OCI-LY1 (cell line): ENCODE measurements around the gene SMPD3.

Experiments
- H2AFZ ChIP-seq: fragments of 200-600 bp; sonication (generic), shearing (Covaris generic); 2 replicates; pipeline ENCODE4 v1.6.0; 2014; ENCODE audit warnings: antibody characterized with exemption, mild to moderate bottlenecking, low read length
- H3F3A ChIP-seq: fragments of 200-600 bp; sonication (generic), shearing (Covaris generic); 2 replicates; pipeline ENCODE4 v1.6.0; 2014; ENCODE audit warnings: mild to moderate bottlenecking, antibody characterized with exemption, low read length, moderate library complexity; ENCODE audit not compliant: insufficient read depth
- H3K27ac ChIP-seq: fragments of 200-600 bp; sonication (generic); 2 replicates; pipeline ENCODE4 v1.5.1; 2014; ENCODE audit warnings: low read length, mixed run types, mild to moderate bottlenecking, low read depth; ENCODE audit not compliant: poor library complexity, severe bottlenecking
- H3K27me3 ChIP-seq: fragments of 200-600 bp; sonication (generic); 2 replicates; pipeline ENCODE4 v1.6.0; 2014; ENCODE audit warnings: antibody characterized with exemption, mild to moderate bottlenecking, low read length, moderate library complexity; ENCODE audit not compliant: insufficient read depth
- H3K36me3 ChIP-seq: fragments of 200-600 bp; sonication (generic); 2 replicates; pipeline ENCODE4 v1.6.1; 2014; ENCODE audit warnings: mild to moderate bottlenecking, antibody characterized with exemption, low read length, moderate library complexity, mixed read lengths; ENCODE audit not compliant: insufficient read depth
- H3K4me1 ChIP-seq: fragments of 200-600 bp; sonication (generic); 2 replicates; pipeline ENCODE4 v1.5.1; 2014; ENCODE audit warnings: mild to moderate bottlenecking, low read length, moderate library complexity; ENCODE audit not compliant: insufficient read depth, severe bottlenecking
- H3K4me2 ChIP-seq: fragments of 200-600 bp; sonication (generic), shearing (Covaris generic); 2 replicates; pipeline ENCODE4 v1.6.1; 2014; ENCODE audit warnings: low read length
- H3K4me3 ChIP-seq: fragments of 200-600 bp; sonication (generic); 2 replicates; pipeline ENCODE4 v1.5.1; 2014; ENCODE audit warnings: low read length, low read depth, mild to moderate bottlenecking, mixed read lengths; ENCODE audit not compliant: poor library complexity, severe bottlenecking
- H3K79me2 ChIP-seq: fragments of 200-600 bp; shearing (Covaris generic); 2 replicates; pipeline ENCODE4 v1.6.1; 2016; ENCODE audit warnings: mixed run types, low read length, mixed read lengths; ENCODE audit not compliant: insufficient read depth
- H3K9ac ChIP-seq: fragments of 200-600 bp; sonication (generic), shearing (Covaris generic); 2 replicates; pipeline ENCODE4 v1.6.1; 2014; ENCODE audit warnings: mild to moderate bottlenecking, low read length, mixed read lengths
- H3K9me2 ChIP-seq: fragments of 200-600 bp; sonication (generic), shearing (Covaris generic); 2 replicates; pipeline ENCODE4 v1.6.1; 2014; ENCODE audit warnings: low read depth, mild to moderate bottlenecking, low read length, mixed read lengths
- H3K9me3 ChIP-seq: fragments of 200-600 bp; shearing (Covaris generic); 2 replicates; pipeline ENCODE4 v1.6.1; 2014; ENCODE audit warnings: low read length, mixed read lengths
- H4K20me1 ChIP-seq: fragments of 200-600 bp; sonication (generic), shearing (Covaris generic); 2 replicates; pipeline ENCODE4 v1.6.0; 2016; ENCODE audit warnings: mild to moderate bottlenecking, low read length; ENCODE audit not compliant: insufficient read depth
- EZH2 ChIP-seq: fragments of 200-600 bp; sonication (generic), shearing (Covaris generic); IDR thresholded peaks from 2 replicates; pipeline ENCODE4 v1.8.0; 2017; ENCODE audit warnings: borderline replicate concordance, mixed run types, mild to moderate bottlenecking, antibody characterized with exemption, low read length, moderate library complexity, mixed read lengths
- TF ChIP-seq, protein P1 (sequence below): fragments of 200-600 bp; sonication (generic), shearing (Covaris generic); IDR thresholded peaks from 2 replicates; pipeline ENCODE4 v1.5.1; 2017; ENCODE audit warnings: mild to moderate bottlenecking, antibody characterized with exemption, low read length, moderate library complexity, mixed read lengths

SMPD3 gene

DNA sequence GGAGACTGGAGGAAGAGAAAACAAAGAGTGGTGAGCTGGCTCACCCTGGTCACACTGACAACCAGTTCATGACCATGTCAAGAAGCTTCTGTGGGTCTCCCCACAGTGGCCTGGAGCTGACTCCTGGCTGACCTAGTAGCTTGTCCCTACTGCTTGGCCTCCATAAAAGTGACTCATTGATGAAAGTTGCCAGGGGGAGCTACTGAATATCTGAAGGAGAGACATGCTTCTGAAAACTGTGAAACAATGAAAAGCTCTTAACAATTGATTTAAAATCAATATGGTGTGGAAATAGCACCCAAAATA, 22.0 kb downstream of the SMPD3 start:
- H3K36me3 ChIP-seq: no peaks in the 10 kb centered on the region; the same call in 1 of the 2 replicates
- H4K20me1 ChIP-seq: no peaks in the 10 kb centered on the region
- no peaks in the 10 kb centered on the region for H3K9me3 ChIP-seq
- H3K4me3 ChIP-seq: no peak overlapping the region
- no peak overlapping the region for H3K4me2 ChIP-seq
- H3K9ac ChIP-seq: no peak overlapping the region
- no peaks in the 10 kb centered on the region for H3F3A ChIP-seq
- H3K27ac ChIP-seq: no peak overlapping the region
- H3K79me2 ChIP-seq: no peaks in the 10 kb centered on the region
- no peaks in the 10 kb centered on the region for H3K27me3 ChIP-seq
- TF ChIP-seq, protein P1, sequence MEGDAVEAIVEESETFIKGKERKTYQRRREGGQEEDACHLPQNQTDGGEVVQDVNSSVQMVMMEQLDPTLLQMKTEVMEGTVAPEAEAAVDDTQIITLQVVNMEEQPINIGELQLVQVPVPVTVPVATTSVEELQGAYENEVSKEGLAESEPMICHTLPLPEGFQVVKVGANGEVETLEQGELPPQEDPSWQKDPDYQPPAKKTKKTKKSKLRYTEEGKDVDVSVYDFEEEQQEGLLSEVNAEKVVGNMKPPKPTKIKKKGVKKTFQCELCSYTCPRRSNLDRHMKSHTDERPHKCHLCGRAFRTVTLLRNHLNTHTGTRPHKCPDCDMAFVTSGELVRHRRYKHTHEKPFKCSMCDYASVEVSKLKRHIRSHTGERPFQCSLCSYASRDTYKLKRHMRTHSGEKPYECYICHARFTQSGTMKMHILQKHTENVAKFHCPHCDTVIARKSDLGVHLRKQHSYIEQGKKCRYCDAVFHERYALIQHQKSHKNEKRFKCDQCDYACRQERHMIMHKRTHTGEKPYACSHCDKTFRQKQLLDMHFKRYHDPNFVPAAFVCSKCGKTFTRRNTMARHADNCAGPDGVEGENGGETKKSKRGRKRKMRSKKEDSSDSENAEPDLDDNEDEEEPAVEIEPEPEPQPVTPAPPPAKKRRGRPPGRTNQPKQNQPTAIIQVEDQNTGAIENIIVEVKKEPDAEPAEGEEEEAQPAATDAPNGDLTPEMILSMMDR: no peak
- no peak for TF ChIP-seq EZH2
- H3K4me1 ChIP-seq: no peaks in the 10 kb centered on the region
- no peaks in the 10 kb centered on the region for H3K9me2 ChIP-seq
- H2AFZ ChIP-seq: no peak overlapping the region

DNA sequence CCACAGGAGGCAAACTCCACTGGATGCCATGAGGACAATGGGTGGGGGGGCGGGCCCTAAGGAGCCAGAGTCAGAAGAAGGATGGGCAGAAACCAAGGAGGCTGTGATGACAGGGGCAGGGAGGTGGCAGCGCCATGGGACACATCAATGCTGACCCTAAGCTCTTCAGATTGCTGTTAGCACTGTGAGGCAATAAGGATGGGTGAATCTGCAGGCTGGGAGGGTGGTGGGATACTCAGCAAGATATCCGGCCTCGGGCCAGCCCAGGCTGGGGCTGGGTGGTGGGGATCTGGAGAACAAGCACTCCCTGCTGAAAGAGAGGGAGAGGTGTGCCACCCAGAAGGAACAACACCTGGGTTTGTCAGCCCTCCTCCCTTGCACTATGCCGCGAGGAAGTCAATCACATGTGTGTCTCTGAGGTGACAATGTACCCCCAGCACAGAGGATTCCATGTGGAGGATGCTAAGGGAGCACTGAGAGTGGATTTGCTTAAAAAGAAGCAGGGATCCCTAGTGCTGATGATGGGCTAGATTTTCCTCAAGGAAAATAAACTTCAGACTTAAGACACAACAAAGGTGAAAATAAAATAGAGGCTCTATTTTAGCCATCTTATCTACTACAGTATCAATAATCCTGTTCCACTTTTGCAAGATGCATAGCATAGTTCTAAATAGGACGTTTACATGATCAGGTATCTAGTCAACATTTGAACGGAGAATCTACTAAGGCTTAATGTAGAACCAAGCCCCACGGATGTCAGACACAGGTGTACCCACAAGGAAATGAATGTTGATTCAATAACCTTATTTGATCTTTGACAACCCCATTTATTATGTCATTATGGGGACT, 22.6 kb downstream of the SMPD3 start:
- Histone ChIP-seq H3K27me3 (no peaks in the 10 kb centered on the region), H3K9me2 (no peaks in the 10 kb centered on the region), H3K4me2 (no peak overlapping the region), H3K36me3 (no peaks in the 10 kb centered on the region; the same call in 1 of the 2 replicates), H3K27ac (no peak overlapping the region), H2AFZ (no peak overlapping the region), H3K4me3 (no peak overlapping the region), H3K9me3 (no peaks in the 10 kb centered on the region), H3K79me2 (no peaks in the 10 kb centered on the region), H3K9ac (no peak overlapping the region), H3F3A (no peaks in the 10 kb centered on the region), H4K20me1 (no peaks in the 10 kb centered on the region), H3K4me1 (no peaks in the 10 kb centered on the region)
- TF ChIP-seq EZH2: no peak
- TF ChIP-seq, protein P1: no peak

DNA sequence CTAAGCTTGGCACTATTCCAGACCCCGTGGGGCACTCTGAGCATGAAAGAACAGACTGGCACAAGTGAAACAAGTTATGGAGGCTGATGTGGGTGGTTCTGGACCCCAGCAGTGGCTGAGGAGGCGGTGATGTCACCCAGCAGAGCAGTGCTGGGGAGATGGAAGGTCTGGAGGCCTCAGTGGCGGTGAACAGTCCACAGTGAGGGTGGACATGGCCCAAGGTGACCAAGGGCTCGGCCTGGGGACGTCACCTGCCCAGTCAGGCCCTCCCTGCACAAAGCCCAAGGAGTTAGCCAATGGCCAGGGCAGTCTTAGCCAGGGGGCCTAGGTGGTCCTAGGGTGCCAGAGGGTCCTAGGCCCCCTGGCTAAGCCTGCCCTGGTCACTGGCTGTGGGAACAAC, 24.5 kb downstream of the SMPD3 start:
- Histone ChIP-seq H3K27me3 (no peaks in the 10 kb centered on the region), H3K9ac (no peak overlapping the region), H3K9me3 (no peaks in the 10 kb centered on the region), H4K20me1 (no peaks in the 10 kb centered on the region), H3K27ac (no peak overlapping the region), H3K4me1 (peaks cover 3% of the 10 kb centered on the region), H3K4me3 (no peak overlapping the region), H3F3A (no peaks in the 10 kb centered on the region), H3K4me2 (no peak overlapping the region), H2AFZ (no peak overlapping the region), H3K79me2 (no peaks in the 10 kb centered on the region), H3K9me2 (no peaks in the 10 kb centered on the region), H3K36me3 (no peaks in the 10 kb centered on the region; the same call in 1 of the 2 replicates)
- TF ChIP-seq EZH2: no peak
- TF ChIP-seq, protein P1: no peak
